GM12865 (cell line): ENCODE data around the gene B3GNT7.
A peak's percentile ranks its signal among the peaks of the same experiment; 100 is the strongest.

Experiments
- DNase-seq: peaks from one replicate; pipeline ENCODE4 v3.0.0; 2010; ENCODE audit warnings: low read depth
- H3K4me3 ChIP-seq: 2 replicates; pipeline ENCODE4 v1.5.1; 2011; ENCODE audit warnings: mild to moderate bottlenecking, low read depth, low read length, control low read depth
- TF ChIP-seq, protein P1 (sequence below): IDR thresholded peaks from 2 replicates; pipeline ENCODE4 v1.5.1; 2011; ENCODE audit warnings: low read length, control low read depth, low read depth, inconsistent platforms; ENCODE audit not compliant: insufficient read depth; ENCODE audit errors: missing control alignments

B3GNT7 gene

DNA sequence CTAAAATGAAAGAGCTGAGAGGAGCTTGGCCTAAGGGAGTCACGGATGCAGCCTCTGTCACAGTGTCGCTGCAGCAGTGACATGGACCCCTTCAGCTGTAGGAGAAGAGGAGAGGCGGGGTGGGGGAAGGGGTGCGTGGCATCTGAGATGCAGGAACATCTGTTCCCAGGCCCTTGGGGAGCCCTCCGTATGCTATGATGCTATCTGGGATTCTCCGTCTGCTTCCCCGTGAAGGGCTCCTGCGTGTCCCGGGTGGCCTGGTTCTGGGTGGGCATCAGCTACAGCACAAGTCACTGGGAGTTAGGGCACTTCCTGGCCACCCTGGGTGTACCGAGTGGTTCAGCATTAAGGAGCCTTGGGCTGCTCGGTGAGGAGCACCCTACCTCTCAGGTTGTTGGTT is 35.6 kb upstream of the B3GNT7 start:
- H3K4me3 ChIP-seq: no peak overlapping the region
- no peak for DNase-seq
- TF ChIP-seq, protein P1, sequence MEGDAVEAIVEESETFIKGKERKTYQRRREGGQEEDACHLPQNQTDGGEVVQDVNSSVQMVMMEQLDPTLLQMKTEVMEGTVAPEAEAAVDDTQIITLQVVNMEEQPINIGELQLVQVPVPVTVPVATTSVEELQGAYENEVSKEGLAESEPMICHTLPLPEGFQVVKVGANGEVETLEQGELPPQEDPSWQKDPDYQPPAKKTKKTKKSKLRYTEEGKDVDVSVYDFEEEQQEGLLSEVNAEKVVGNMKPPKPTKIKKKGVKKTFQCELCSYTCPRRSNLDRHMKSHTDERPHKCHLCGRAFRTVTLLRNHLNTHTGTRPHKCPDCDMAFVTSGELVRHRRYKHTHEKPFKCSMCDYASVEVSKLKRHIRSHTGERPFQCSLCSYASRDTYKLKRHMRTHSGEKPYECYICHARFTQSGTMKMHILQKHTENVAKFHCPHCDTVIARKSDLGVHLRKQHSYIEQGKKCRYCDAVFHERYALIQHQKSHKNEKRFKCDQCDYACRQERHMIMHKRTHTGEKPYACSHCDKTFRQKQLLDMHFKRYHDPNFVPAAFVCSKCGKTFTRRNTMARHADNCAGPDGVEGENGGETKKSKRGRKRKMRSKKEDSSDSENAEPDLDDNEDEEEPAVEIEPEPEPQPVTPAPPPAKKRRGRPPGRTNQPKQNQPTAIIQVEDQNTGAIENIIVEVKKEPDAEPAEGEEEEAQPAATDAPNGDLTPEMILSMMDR: no peak

DNA sequence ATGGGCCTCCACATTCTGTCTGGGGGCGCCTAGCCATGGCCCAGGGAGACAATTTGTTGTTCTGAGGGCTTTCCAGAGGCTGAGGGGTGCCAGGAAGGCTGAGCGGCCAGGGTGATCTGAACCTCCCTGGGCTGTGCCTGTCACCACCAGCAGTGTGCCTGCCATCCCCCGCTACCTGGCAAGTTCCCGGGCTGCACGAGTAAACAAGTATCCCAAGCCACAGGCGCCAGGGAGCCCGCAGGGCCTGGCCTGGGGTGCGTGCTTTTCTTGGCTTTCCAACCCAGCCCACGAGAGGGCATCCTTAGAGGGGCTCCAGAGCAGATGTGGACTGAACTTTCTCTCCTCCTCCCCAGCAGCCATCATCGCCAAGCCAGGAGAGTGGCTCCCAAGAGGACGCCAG is 35.1 kb upstream of the B3GNT7 start:
- no peak overlapping the region for H3K4me3 ChIP-seq
- TF ChIP-seq, protein P1: no peak
- no peak for DNase-seq

DNA sequence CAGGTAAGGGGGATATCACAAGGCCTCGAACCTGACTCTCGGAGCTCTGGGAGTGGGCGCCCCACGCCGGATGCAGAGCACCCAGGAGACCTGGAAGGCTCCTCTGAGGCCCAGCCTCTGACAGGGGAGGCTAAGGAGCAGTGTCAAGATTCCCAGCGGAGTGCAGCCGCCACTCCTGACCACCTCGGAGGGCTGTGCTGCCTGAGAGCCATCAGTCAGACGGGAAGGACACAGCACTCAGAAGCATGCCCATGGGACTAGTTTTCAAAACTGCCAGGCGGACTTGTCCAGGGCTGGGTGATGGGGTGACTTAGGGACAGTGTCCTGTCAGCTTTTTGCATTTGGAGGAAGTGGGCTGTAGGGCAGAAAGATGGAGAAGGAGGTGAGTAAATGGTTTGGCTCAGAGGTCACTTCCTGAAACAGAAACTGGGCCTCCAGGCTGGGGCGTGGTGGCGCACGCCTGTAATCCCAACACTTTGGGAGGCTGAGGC is 34.6 kb upstream of the B3GNT7 start:
- DNase-seq: no peak
- TF ChIP-seq, protein P1: no peak

DNA sequence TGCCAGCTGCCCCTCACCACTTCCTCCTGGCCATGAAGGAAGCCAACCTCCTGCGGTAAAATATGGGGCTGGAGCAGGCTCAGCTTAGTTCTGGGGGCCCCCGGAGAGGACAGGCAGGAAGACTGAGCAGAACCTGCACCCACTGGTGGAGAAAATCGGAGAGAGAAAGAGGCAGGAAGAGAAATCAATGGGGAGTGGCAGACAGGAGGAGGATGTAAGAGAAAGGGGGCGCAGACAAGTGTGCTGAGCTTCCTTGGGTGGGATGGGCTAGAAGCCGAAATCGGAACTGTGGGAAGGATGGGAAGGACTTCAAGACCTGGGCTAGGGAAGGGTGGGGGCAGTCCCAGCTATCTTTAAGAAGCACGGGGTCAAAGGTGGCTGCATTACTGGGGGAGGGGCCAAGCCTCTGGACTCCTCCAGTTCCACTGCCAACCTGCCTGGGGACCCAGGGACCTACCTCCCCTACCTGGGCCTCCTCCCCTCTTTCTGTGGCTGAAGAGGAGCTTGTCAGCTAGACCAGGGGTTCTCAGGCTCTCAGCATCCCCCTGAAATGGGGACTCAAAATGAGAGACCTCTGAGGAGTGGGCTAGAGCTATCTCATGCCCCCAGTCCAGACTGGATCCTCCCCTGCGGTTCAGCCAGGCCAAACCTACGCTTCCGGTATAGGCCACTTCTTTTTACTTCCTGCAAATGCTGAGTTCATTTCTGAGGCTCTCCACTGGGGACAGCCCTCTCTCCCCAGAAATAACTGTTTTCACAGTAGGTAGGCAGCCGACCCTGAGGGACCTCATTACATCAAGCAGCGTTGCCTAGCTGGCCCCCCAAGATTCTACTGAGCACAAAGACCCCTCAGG is 33.6 kb upstream of the B3GNT7 start:
- H3K4me3 ChIP-seq: no peak overlapping the region
- TF ChIP-seq, protein P1: peak; percentile 25
- peak; percentile 68 for DNase-seq

More for the DNA sequence above, 34.6 kb upstream of the B3GNT7 start:
- H3K4me3 ChIP-seq: no peak overlapping the region

DNA sequence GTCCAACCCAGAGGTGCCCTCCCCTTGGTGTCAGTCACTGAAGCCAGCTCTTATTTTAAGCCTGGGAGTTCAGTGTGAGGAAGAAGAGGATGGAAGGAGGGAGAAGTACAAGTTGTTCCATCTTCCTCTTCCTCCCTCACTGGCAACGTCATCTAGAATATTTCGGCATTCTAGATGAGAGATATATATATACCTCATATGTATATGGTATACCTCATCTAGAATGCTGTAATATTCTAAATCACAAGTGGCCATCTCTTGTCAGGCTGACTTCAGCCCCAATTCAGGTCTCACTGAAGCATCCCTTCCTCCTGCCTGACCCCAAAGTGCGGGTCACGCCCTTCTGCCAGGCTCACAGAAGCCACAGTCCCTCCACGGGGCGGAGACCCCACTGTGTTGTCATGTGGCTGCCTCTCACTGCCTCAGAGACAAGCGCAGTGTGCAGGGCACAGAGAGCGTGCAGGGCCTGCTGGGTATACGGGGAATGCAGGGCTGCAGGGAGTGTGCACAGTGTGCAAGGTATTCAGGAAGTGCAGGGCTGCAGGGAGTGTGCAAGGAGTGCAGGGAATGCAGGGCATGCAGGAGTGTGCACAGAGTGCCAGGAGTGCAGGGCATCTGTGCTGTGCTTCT is 32.8 kb upstream of the B3GNT7 start:
- TF ChIP-seq, protein P1: no peak
- DNase-seq: no peak
- no peak overlapping the region for H3K4me3 ChIP-seq

DNA sequence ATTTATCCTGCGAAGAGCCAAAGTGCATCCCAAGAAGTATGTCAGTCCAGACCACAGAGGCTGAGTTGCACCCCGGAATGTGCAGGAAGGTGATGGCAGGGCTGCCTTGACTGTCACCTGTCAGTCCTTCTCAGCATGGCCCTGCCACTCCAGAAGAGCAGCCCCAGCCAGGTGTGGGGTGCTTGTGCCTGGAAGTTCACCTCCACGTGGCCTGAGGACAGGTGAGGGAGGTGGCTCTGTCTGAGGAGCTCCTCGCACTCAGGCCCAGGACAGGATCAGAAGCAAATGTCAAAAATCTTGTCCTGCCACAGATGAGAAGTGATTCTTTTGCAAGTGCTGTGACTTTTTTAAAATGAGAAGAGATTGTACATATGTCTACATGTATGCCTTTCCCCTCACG is 31.4 kb upstream of the B3GNT7 start:
- no peak for DNase-seq
- H3K4me3 ChIP-seq: no peak overlapping the region
- TF ChIP-seq, protein P1: no peak
